MM.1S (cell line): ENCODE data around the gene UBE3B.

Experiments
- EZH2 ChIP-seq: fragments of 300-600 bp; sonication (generic); optimal IDR thresholded peaks from 2 replicates; pipeline ENCODE3; 2017; ENCODE audit warnings: low read depth, mild to moderate bottlenecking, antibody characterized with exemption, low read length, mixed read lengths
- EZH2phosphoT487 ChIP-seq: fragments of 300-600 bp; sonication (generic); IDR thresholded peaks from 2 replicates; pipeline ENCODE4 v1.6.1; 2018; ENCODE audit warnings: antibody characterized with exemption, low read length

- TF ChIP-seq EZH2: no peak
- TF ChIP-seq EZH2phosphoT487: no peak
Observed at GRCh38 chr12:109501299-109501698, 23.9 kb downstream of the UBE3B start.
